Vagina (tissue), 2 donors: ENCODE results near the gene MAPK1.

Experiments
- CTCF ChIP-seq, 3 experiments: fragments of 450-650 bp in 2 of 3; fragments of 200-600 bp in 1 of 3; sonication (generic) in 1 of 3; IDR thresholded peaks; one replicate each; pipeline ENCODE4 v1.5.1; 2017 to 2019; ENCODE audit warnings: antibody characterized with exemption in 3 of 3, mild to moderate bottlenecking in 2 of 3, moderate library complexity in 2 of 3
- POLR2A ChIP-seq, 2 donors: fragments of 450-650 bp; IDR thresholded peaks; one replicate each; pipeline ENCODE4 v1.6.1; 2017; ENCODE audit warnings: antibody characterized with exemption in 2 of 2, mild to moderate bottlenecking in 2 of 2, moderate library complexity in 2 of 2

GRCh38 chr22:21738081-21738480 lies 129.4 kb downstream of the MAPK1 start:
- TF ChIP-seq CTCF (IDR thresholded peaks at IDR 0.05) (no peak), POLR2A (IDR thresholded peaks at IDR 0.05) (no peak)
